ENCODE data around the gene SCYL2.

Gene SCYL2

GRCh38 chr12:100251917-100252316 is 15.1 kb upstream of the SCYL2 start:
- H3K4me1 ChIP-seq (ENCODE audit: control insufficient read depth, insufficient read depth, low read length), result no peaks in the 10 kb centered on the region
- ChIA-PET CTCF (no interaction called here), POLR2A (no interaction called here)
- no peak overlapping the region for H3K27ac ChIP-seq (ENCODE audit: extremely low read depth, low read depth, low read length)
- no peaks in the 10 kb centered on the region; a peak in 1 of 3 replicates for H3K36me3 ChIP-seq (ENCODE audit: control insufficient read depth in 2 of 2, insufficient read depth in 1 of 2, low read length in 2 of 2)
- H3K9me3 ChIP-seq (ENCODE audit: control insufficient read depth, insufficient read depth, low read depth, low read length), result no peaks in the 10 kb centered on the region
- H3K4me3 ChIP-seq (ENCODE audit: low read depth, low read length), result no peak overlapping the region
- TF ChIP-seq ZFP37 (tag by site-specific recombination; IDR thresholded peaks at IDR 0.05), result no peak
- no peak for TF ChIP-seq ZNF654 (tag by site-specific recombination; IDR thresholded peaks at IDR 0.05; ENCODE audit: low read depth)
- TF ChIP-seq ZNF211 (tag by site-specific recombination; IDR thresholded peaks at IDR 0.05; ENCODE audit: low read depth), result no peak
- 0 out of 2 replicates have a peak, but pooled peaks have one; percentile 35 for TF ChIP-seq PRDM6 (tag by site-specific recombination; IDR thresholded peaks at IDR 0.05)

GRCh38 chr12:100253437-100253836 is 13.5 kb upstream of the SCYL2 start:
- TF ChIP-seq ZNF621 (tag by site-specific recombination; IDR thresholded peaks at IDR 0.05) (no peak), ZNF654 (tag by site-specific recombination; IDR thresholded peaks at IDR 0.05; ENCODE audit: low read depth) (no peak), ZNF266 (tag by site-specific recombination; IDR thresholded peaks at IDR 0.05; ENCODE audit: low read depth) (no peak), ZNF146 (tag by site-specific recombination; IDR thresholded peaks at IDR 0.05) (no peak), ZFP3 (tag by site-specific recombination; IDR thresholded peaks at IDR 0.05; ENCODE audit: low read depth) (no peak), ZNF223 (tag by site-specific recombination; IDR thresholded peaks at IDR 0.05) (no peak), ZNF23 (tag by site-specific recombination; IDR thresholded peaks at IDR 0.05; ENCODE audit: borderline replicate concordance) (no peak), ZNF112 (tag by site-specific recombination; IDR thresholded peaks at IDR 0.05) (no peak)
- TF ChIP-seq, protein P1, sequence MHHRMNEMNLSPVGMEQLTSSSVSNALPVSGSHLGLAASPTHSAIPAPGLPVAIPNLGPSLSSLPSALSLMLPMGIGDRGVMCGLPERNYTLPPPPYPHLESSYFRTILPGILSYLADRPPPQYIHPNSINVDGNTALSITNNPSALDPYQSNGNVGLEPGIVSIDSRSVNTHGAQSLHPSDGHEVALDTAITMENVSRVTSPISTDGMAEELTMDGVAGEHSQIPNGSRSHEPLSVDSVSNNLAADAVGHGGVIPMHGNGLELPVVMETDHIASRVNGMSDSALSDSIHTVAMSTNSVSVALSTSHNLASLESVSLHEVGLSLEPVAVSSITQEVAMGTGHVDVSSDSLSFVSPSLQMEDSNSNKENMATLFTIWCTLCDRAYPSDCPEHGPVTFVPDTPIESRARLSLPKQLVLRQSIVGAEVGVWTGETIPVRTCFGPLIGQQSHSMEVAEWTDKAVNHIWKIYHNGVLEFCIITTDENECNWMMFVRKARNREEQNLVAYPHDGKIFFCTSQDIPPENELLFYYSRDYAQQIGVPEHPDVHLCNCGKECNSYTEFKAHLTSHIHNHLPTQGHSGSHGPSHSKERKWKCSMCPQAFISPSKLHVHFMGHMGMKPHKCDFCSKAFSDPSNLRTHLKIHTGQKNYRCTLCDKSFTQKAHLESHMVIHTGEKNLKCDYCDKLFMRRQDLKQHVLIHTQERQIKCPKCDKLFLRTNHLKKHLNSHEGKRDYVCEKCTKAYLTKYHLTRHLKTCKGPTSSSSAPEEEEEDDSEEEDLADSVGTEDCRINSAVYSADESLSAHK (tag by site-specific recombination; IDR thresholded peaks at IDR 0.05), result no peak
- TF ChIP-seq, protein P2, sequence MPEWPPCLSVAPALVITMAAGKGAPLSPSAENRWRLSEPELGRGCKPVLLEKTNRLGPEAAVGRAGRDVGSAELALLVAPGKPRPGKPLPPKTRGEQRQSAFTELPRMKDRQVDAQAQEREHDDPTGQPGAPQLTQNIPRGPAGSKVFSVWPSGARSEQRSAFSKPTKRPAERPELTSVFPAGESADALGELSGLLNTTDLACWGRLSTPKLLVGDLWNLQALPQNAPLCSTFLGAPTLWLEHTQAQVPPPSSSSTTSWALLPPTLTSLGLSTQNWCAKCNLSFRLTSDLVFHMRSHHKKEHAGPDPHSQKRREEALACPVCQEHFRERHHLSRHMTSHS (tag by site-specific recombination; IDR thresholded peaks at IDR 0.05), result no peak
- TF ChIP-seq, protein P3, sequence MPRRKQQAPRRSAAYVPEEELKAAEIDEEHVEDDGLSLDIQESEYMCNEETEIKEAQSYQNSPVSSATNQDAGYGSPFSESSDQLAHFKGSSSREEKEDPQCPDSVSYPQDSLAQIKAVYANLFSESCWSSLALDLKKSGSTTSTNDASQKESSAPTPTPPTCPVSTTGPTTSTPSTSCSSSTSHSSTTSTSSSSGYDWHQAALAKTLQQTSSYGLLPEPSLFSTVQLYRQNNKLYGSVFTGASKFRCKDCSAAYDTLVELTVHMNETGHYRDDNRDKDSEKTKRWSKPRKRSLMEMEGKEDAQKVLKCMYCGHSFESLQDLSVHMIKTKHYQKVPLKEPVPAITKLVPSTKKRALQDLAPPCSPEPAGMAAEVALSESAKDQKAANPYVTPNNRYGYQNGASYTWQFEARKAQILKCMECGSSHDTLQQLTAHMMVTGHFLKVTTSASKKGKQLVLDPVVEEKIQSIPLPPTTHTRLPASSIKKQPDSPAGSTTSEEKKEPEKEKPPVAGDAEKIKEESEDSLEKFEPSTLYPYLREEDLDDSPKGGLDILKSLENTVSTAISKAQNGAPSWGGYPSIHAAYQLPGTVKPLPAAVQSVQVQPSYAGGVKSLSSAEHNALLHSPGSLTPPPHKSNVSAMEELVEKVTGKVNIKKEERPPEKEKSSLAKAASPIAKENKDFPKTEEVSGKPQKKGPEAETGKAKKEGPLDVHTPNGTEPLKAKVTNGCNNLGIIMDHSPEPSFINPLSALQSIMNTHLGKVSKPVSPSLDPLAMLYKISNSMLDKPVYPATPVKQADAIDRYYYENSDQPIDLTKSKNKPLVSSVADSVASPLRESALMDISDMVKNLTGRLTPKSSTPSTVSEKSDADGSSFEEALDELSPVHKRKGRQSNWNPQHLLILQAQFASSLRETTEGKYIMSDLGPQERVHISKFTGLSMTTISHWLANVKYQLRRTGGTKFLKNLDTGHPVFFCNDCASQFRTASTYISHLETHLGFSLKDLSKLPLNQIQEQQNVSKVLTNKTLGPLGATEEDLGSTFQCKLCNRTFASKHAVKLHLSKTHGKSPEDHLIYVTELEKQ (tag by site-specific recombination; IDR thresholded peaks at IDR 0.05; ENCODE audit: borderline replicate concordance), result no peak
- H3K9me3 ChIP-seq (ENCODE audit: control insufficient read depth, insufficient read depth, low read depth, low read length), result no peaks in the 10 kb centered on the region
- H3K27ac ChIP-seq (ENCODE audit: extremely low read depth, low read depth, low read length), result no peak overlapping the region
- no peaks in the 10 kb centered on the region; a peak in 1 of 3 replicates for H3K36me3 ChIP-seq (ENCODE audit: control insufficient read depth in 2 of 2, insufficient read depth in 1 of 2, low read length in 2 of 2)
- H3K4me3 ChIP-seq (ENCODE audit: low read depth, low read length), result no peak overlapping the region
- H3K4me1 ChIP-seq (ENCODE audit: control insufficient read depth, insufficient read depth, low read length), result no peaks in the 10 kb centered on the region
- CTCF ChIA-PET, result no interaction called here
- POLR2A ChIA-PET, result no interaction called here

Data from HEK293 (cell line).